Spleen (tissue), 7 donors: Measurements from ENCODE around the gene PIK3R6.

Experiments
- POLR2A ChIP-seq, 3 donors: fragments of 450-650 bp; IDR thresholded peaks; one replicate each; pipeline ENCODE4 v1.5.1; 2017; ENCODE audit warnings: antibody characterized with exemption in 3 of 3, mild to moderate bottlenecking in 1 of 3
- POLR2AphosphoS5 ChIP-seq, 3 donors: sonication (generic); formaldehyde crosslinking; IDR thresholded peaks; one replicate each; pipeline ENCODE4 v1.5.1; 2017; ENCODE audit warnings: antibody characterized with exemption in 3 of 3
- TF ChIP-seq, protein P1 (sequence below), 11 experiments: fragments of 200-600 bp in 7 of 11; fragments of 450-650 bp in 4 of 11; sonication (generic) in 4 of 11; IDR thresholded peaks in 8 of 11; conservative IDR thresholded peaks in 3 of 11; 1 replicate in 7 of 11; 2 replicates in 4 of 11; pipeline versions ENCODE4 v1.4.0 to v1.8.0; 2016 to 2021; ENCODE audit warnings: antibody characterized with exemption in 11 of 11, inconsistent platforms in 4 of 11, mild to moderate bottlenecking in 1 of 11
- donor health status: DM: no; HTN: no; CAD: no; lungs with moderate emphysema.
- donor health status: DM: no; HTN: no; CAD: no.
- donor health status: DM: no; HTN: no; CAD: no.

DNA sequence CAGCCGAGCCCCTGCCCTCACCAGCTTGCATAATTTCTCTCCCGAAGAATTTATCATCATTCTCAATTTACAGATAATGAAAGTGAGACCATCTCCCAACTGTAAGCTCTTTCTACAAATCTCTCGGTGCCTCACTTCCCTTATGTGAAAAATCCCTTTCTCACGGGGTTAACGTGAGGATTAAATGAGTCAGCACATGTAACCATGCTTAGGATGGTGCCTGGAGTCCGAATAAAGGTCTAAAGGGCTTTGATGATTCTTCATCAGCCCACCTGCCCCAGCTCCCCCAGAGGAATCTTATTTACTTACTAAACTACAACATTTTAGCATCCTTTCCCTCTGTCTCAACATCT is 24.8 kb upstream of the PIK3R6 start:
- TF ChIP-seq, protein P1, sequence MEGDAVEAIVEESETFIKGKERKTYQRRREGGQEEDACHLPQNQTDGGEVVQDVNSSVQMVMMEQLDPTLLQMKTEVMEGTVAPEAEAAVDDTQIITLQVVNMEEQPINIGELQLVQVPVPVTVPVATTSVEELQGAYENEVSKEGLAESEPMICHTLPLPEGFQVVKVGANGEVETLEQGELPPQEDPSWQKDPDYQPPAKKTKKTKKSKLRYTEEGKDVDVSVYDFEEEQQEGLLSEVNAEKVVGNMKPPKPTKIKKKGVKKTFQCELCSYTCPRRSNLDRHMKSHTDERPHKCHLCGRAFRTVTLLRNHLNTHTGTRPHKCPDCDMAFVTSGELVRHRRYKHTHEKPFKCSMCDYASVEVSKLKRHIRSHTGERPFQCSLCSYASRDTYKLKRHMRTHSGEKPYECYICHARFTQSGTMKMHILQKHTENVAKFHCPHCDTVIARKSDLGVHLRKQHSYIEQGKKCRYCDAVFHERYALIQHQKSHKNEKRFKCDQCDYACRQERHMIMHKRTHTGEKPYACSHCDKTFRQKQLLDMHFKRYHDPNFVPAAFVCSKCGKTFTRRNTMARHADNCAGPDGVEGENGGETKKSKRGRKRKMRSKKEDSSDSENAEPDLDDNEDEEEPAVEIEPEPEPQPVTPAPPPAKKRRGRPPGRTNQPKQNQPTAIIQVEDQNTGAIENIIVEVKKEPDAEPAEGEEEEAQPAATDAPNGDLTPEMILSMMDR (IDR thresholded peaks at IDR 0.05 in 8 of 11, conservative IDR thresholded peaks at IDR 0.05 in 3 of 11), result no peak
- no peak for TF ChIP-seq POLR2AphosphoS5 (IDR thresholded peaks at IDR 0.05)
- TF ChIP-seq POLR2A (IDR thresholded peaks at IDR 0.05), result no peak
